DND-41 (cell line): ENCODE results near the gene UBASH3B.

Experiments used
- ATAC-seq: fragments of 200-7000 bp; cut with Tn5 transposase; 3 replicates; pipeline ENCODE4 v1.9.1; 2021; ENCODE audit warnings: low read depth; ENCODE audit not compliant: insufficient read depth
- DNase-seq: peaks from one replicate; pipeline ENCODE4 v3.0.0-alpha.2; 2020
- H2AFZ ChIP-seq: 2 replicates; pipeline ENCODE4 v1.6.0; 2012; ENCODE audit warnings: low read depth, low read length
- H3K27ac ChIP-seq: 2 replicates; pipeline ENCODE4 v1.5.1; 2012; ENCODE audit warnings: low read length, inconsistent platforms
- H3K27me3 ChIP-seq: fragments of 200-600 bp; sonication (generic); 2 replicates; pipeline ENCODE4 v1.6.0; 2012; ENCODE audit warnings: low read length, mild to moderate bottlenecking, inconsistent platforms; ENCODE audit not compliant: insufficient read depth, poor library complexity
- H3K36me3 ChIP-seq: 2 replicates; pipeline ENCODE4 v1.5.1; 2012; ENCODE audit warnings: low read length, inconsistent platforms; ENCODE audit not compliant: insufficient read depth
- H3K4me1 ChIP-seq: 2 replicates; pipeline ENCODE4 v1.5.1; 2012; ENCODE audit warnings: mild to moderate bottlenecking, low read length; ENCODE audit not compliant: insufficient read depth
- H3K4me2 ChIP-seq: 2 replicates; pipeline ENCODE4 v1.6.0; 2012; ENCODE audit warnings: mild to moderate bottlenecking, moderate library complexity, low read length, inconsistent platforms; ENCODE audit not compliant: insufficient read depth
- H3K4me3 ChIP-seq, 2 experiments: fragments of 200-600 bp in 1 of 2; shearing (Covaris generic) in 1 of 2; 2 replicates each; pipeline ENCODE4 v1.5.1; 2012 to 2016; ENCODE audit warnings: inconsistent platforms in 2 of 2, low read length in 2 of 2, mild to moderate bottlenecking in 2 of 2, low read depth in 1 of 2, moderate library complexity in 1 of 2
- H3K79me2 ChIP-seq: 2 replicates; pipeline ENCODE4 v1.6.0; 2012; ENCODE audit warnings: low read length, inconsistent platforms; ENCODE audit not compliant: insufficient read depth
- H3K9ac ChIP-seq: 2 replicates; pipeline ENCODE4 v1.6.0; 2012; ENCODE audit warnings: low read depth, mild to moderate bottlenecking, inconsistent platforms, low read length, moderate library complexity
- H3K9me3 ChIP-seq: 2 replicates; pipeline ENCODE4 v1.5.1; 2012; ENCODE audit warnings: low read length, moderate library complexity, mild to moderate bottlenecking, inconsistent platforms; ENCODE audit not compliant: insufficient read depth, severe bottlenecking
- H4K20me1 ChIP-seq: 2 replicates; pipeline ENCODE4 v1.6.0; 2012; ENCODE audit warnings: low read length; ENCODE audit not compliant: insufficient read depth
- EZH2 ChIP-seq: IDR thresholded peaks from 3 replicates; pipeline ENCODE4 v1.6.1; 2012; ENCODE audit warnings: borderline replicate concordance, low read depth, mild to moderate bottlenecking, moderate library complexity, low read length, inconsistent platforms; ENCODE audit not compliant: severe bottlenecking
- TF ChIP-seq, protein P1 (sequence below): IDR thresholded peaks from 2 replicates; pipeline ENCODE4 v1.5.1; 2012; ENCODE audit warnings: borderline replicate concordance, low read length, moderate library complexity, mild to moderate bottlenecking; ENCODE audit not compliant: poor library complexity, severe bottlenecking; ENCODE audit errors: extremely low read depth

Gene UBASH3B

DNA sequence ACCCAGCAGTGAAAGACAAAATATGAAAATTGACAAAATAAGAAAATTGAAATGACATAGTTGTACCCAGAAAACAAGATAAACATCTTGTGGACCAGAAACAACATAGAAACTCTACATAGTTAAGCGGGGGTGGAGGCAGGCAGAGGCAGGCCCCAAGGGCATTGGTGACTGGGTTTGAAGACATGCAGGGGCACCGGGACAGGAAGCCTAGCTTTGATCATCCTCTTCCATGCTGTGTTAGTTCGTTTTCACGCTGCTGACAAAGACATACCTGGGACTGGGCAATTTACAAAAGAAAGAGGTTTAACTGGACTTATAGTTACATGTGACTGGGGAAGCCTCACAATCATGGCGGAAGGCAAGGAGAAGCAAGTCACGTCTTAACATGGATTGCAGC is 149.3 kb downstream of the UBASH3B start:
- no peak for TF ChIP-seq EZH2
- TF ChIP-seq, protein P1, sequence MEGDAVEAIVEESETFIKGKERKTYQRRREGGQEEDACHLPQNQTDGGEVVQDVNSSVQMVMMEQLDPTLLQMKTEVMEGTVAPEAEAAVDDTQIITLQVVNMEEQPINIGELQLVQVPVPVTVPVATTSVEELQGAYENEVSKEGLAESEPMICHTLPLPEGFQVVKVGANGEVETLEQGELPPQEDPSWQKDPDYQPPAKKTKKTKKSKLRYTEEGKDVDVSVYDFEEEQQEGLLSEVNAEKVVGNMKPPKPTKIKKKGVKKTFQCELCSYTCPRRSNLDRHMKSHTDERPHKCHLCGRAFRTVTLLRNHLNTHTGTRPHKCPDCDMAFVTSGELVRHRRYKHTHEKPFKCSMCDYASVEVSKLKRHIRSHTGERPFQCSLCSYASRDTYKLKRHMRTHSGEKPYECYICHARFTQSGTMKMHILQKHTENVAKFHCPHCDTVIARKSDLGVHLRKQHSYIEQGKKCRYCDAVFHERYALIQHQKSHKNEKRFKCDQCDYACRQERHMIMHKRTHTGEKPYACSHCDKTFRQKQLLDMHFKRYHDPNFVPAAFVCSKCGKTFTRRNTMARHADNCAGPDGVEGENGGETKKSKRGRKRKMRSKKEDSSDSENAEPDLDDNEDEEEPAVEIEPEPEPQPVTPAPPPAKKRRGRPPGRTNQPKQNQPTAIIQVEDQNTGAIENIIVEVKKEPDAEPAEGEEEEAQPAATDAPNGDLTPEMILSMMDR: no peak
- H4K20me1 ChIP-seq: no peaks in the 10 kb centered on the region
- H3K27ac ChIP-seq: no peak overlapping the region
- H3K4me1 ChIP-seq: no peaks in the 10 kb centered on the region
- H3K9ac ChIP-seq: no peak overlapping the region
- peaks cover 83% of the 10 kb centered on the region for H3K36me3 ChIP-seq
- no peaks in the 10 kb centered on the region for H3K9me3 ChIP-seq
- H3K4me2 ChIP-seq: no peak overlapping the region
- no peak overlapping the region for H3K4me3 ChIP-seq
- H2AFZ ChIP-seq: no peak overlapping the region
- no peaks in the 10 kb centered on the region for H3K79me2 ChIP-seq
- DNase-seq (no peak), ATAC-seq (no peak)
- H3K27me3 ChIP-seq: no peaks in the 10 kb centered on the region

DNA sequence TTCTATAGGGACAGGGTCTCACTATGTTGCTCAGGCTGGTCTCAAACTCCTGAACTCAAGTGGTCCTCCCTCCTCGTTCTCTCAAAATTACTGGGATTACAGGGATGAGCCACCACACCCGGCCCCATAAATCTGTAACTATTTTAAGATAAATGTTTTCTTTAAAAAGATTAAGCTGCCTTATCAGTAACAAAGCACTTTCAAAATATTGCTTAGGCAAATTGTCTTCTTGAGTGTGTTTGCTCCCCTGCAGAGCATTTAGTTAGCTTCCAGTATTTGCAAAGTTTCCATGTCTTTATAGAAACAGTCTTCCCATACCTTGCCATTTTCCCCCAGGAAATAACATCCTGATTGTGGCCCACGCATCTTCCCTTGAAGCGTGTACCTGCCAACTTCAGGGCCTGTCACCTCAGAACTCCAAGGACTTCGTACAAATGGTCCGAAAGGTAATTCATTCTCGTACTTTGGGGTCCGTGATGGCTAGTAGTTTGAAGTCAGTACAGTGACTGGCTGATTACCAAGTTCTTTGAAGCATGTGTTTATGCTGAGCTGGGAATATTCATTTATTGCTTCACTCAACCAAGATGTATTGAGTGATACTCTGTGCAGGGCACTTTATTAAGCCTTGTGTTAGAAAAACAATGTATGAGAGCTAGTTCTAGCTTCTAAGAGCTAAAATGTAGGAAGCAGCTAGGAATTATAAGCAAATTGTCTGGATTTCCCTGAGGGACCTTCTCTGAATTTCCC is 152.4 kb downstream of the UBASH3B start:
- Histone ChIP-seq H4K20me1 (no peaks in the 10 kb centered on the region), H3K4me3 (no peak overlapping the region), H3K27ac (peak overlapping the region; percentile 32; the same call in 1 of the 2 replicates), H3K9ac (no peak overlapping the region), H3K79me2 (no peaks in the 10 kb centered on the region), H3K4me2 (no peak overlapping the region), H3K36me3 (peaks cover 78% of the 10 kb centered on the region), H3K9me3 (no peaks in the 10 kb centered on the region), H2AFZ (no peak overlapping the region), H3K27me3 (no peaks in the 10 kb centered on the region), H3K4me1 (no peaks in the 10 kb centered on the region)
- DNase-seq: no peak
- TF ChIP-seq EZH2: no peak
- TF ChIP-seq, protein P1: no peak
- no peak for ATAC-seq

DNA sequence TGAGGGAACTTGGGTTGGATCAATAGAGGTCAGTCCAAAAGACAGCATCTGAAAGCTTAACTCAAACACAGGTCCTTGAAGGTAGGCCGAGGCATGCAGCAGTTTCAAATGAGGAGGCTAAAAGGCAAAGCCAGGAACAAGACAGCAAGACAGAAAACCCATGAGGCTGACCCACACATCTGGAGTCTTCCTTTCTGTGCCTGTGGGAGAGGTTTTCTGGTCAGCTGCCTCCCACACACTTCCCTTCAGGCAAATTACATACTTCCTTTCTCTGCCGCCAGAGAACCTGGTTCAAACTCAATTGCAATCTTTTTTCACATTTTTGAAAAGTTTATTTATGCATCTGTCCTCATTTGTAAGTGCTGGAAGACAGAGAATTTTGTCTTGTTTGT is 153.0 kb downstream of the UBASH3B start:
- no peaks in the 10 kb centered on the region for H4K20me1 ChIP-seq
- no peak overlapping the region for H3K4me3 ChIP-seq
- no peaks in the 10 kb centered on the region for H3K79me2 ChIP-seq
- H3K4me1 ChIP-seq: no peaks in the 10 kb centered on the region
- no peaks in the 10 kb centered on the region for H3K27me3 ChIP-seq
- ATAC-seq (no peak), DNase-seq (no peak)
- peaks cover 72% of the 10 kb centered on the region for H3K36me3 ChIP-seq
- H3K27ac ChIP-seq: peak overlapping the region; percentile 32; the same call in 1 of the 2 replicates
- H2AFZ ChIP-seq: no peak overlapping the region
- no peaks in the 10 kb centered on the region for H3K9me3 ChIP-seq
- no peak overlapping the region for H3K9ac ChIP-seq
- H3K4me2 ChIP-seq: no peak overlapping the region
- no peak for TF ChIP-seq EZH2
- TF ChIP-seq, protein P1: no peak

DNA sequence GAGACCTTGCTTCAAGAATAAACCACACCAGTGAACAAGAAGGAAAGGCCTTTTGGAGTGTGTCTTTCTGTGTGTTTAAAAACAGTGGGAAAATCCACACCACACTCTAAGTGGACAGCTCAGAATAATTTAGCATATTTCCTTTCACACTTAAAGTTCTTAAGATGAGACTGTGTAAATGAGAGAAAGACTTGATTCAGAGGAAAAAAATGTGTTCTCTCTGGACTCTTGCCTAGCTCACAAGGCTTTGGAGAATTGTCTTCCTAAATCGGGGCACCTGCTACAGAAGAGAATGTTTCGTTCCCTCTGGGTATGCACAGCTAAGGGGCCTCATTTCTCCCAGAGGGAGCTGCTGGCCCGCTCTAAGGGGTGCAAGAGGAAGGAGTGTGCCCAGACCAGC is 154.3 kb downstream of the UBASH3B start:
- H4K20me1 ChIP-seq: no peaks in the 10 kb centered on the region
- TF ChIP-seq EZH2: no peak
- TF ChIP-seq, protein P1: no peak
- H3K27ac ChIP-seq: no peak overlapping the region
- H3K4me2 ChIP-seq: no peak overlapping the region
- ATAC-seq (no peak), DNase-seq (no peak)
- H3K4me3 ChIP-seq: no peak overlapping the region
- no peak overlapping the region for H2AFZ ChIP-seq
- H3K27me3 ChIP-seq: no peaks in the 10 kb centered on the region
- no peak overlapping the region for H3K9ac ChIP-seq
- H3K9me3 ChIP-seq: no peaks in the 10 kb centered on the region
- H3K79me2 ChIP-seq: no peaks in the 10 kb centered on the region
- peaks cover 58% of the 10 kb centered on the region for H3K36me3 ChIP-seq
- no peaks in the 10 kb centered on the region for H3K4me1 ChIP-seq
